SW480 (cell line): ENCODE results near the gene C11orf42.

Experiments used
- DNase-seq: peaks from one replicate; pipeline ENCODE4 v3.0.0-alpha.2; 2016; ENCODE audit warnings: low spot score

The C11orf42 gene

GRCh38 chr11:6205366-6205765 lies at the start of gene C11orf42:
Gene C11orf42 (plus strand): TSS chr11:6205557. CDS start chr11:6205616, 59 bp downstream.
- DNase-seq, result no peak

DNA sequence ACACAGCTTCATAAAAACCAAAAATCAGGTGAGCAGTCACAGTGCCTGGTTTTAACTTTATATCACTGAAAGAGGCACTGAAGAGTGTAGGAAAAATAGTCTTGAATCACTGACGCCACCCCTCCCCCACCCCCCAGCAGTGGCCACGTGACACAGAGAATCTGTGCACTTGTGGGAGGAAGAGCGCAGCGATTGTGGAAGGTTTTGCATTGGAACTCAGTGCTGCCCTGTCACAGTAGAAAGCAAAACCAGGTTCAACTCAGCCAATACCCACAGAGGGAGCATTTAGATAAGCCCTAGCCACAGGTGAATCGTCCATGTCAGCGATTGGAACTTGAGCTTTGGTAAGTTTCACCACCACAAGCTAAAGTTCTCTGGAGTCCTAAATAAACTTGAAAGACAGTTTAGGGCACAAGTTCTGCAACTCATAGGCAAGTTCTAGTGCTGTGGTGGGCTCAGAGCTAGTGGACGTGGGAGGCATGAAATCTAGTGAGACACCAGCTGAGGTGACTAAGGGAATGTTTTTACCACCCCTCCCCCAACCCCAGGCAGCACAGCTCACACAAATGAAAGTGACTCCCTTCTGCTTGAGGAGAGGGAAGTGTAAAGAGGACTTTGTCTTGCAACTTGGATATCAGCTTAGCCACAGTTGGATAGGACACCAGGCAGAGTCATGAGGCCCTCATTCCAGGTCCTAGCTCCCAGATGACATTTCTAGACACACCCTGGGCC lies 48.6 kb upstream of the C11orf42 start:
- DNase-seq, result no peak

DNA sequence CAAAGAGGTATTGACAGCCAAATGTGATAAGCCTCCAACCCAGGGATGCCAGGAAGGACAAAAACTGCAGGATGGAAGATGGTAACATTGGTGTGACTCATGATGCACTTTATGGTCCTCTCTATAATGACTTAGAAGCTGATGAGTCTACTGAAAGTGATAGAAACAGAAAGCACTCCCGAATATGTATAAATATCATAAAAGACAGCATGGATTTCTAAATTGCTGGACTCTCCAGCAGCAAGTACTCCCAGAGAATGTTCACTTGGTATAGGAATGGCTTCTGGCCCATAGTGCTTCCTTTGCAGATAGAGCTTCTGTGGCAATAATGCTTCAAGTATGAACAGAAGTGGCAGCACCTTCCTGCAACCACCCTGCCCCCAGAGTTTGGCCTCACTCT lies 35.1 kb upstream of the C11orf42 start, which contains the start of gene OR52B2:
Gene OR52B2, minus strand, starts transcription at position 101 of the 400 bp plus-strand sequence. Its CDS starts 0 bp downstream, at position 101.
- no peak for DNase-seq

DNA sequence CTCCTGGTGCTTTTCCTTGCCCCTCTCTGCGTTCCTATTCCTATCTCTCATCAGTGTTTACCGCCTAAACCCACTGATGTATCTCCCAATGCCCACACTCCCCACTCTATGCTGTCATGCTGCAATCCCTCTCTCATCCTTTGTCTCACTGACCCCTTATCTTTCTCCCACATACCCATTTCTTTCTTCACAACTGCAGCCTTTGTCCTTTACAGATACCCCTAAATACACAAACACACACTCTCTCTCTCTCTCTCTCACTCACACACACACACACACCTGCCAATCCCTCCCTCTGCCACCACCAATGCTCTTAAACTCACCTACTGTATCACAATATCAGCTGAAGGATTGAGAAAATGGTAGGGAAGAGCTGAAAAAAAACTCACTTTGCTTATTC lies 29.9 kb upstream of the C11orf42 start:
- DNase-seq, result no peak

DNA sequence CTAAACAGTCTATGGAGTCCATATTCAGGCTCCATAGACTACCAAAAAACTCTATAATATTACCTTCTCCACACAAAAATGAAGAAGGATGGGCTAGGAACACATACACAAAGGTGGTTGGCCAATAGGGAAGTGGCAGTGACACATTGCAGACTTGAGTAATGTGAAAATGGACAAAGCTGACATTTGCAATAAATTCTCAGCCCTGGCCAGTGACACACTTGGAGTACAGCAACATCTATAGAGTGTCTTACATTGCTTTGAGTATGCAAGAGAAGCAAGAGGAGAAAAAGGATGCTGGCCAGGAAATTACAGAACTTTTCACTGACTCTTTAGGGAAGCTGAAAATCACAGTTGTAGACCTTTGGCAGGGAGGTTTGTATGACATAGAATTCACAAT lies 13.6 kb upstream of the C11orf42 start:
- DNase-seq, result no peak

- DNase-seq, result no peak
Observed at GRCh38 chr11:6194065-6194581, 11.2 kb upstream of the C11orf42 start.

GRCh38 chr11:6196396-6196795 lies 9.0 kb upstream of the C11orf42 start:
- DNase-seq, result no peak

GRCh38 chr11:6197466-6198200 lies 7.7 kb upstream of the C11orf42 start:
- DNase-seq, result no peak

DNA sequence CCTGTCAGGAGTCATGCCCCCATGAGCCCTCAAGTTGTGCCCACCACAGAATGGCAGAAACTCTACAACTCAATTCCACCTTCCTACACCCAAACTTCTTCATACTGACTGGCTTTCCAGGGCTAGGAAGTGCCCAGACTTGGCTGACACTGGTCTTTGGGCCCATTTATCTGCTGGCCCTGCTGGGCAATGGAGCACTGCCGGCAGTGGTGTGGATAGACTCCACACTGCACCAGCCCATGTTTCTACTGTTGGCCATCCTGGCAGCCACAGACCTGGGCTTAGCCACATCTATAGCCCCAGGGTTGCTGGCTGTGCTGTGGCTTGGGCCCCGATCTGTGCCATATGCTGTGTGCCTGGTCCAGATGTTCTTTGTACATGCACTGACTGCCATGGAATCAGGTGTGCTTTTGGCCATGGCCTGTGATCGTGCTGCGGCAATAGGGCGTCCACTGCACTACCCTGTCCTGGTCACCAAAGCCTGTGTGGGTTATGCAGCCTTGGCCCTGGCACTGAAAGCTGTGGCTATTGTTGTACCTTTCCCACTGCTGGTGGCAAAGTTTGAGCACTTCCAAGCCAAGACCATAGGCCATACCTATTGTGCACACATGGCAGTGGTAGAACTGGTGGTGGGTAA lies 6.1 kb upstream of the C11orf42 start, which contains the start of gene OR52W1:
Gene OR52W1, plus strand, starts transcription at position 51 of the 637 bp plus-strand sequence. Its CDS starts 0 bp downstream, at position 51.
- DNase-seq, result no peak

DNA sequence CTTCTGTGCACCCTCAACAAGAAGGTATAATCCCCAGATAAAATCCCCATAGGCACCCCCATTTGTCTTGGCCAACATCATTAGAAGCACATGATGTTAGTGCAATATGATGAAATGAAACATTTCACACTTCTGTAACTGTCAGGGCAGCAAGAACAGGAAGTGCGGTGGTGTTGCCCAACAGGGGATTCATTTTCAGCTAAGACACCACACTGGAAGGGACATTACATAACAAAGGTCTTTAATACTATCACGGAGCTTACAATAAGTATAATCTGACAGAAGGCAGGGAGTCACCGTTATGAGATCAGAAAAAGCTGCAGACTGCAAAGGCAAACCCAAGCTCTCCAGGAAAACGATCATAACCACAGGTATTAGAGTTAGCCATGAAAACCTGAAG lies 4.4 kb upstream of the C11orf42 start:
- no peak for DNase-seq

GRCh38 chr11:6201481-6201880 lies 3.9 kb upstream of the C11orf42 start:
- no peak for DNase-seq

- no peak for DNase-seq
Observed at GRCh38 chr11:6202041-6202440, 3.3 kb upstream of the C11orf42 start.

GRCh38 chr11:6203327-6203726 lies 2.0 kb upstream of the C11orf42 start:
- no peak for DNase-seq

GRCh38 chr11:6204706-6205105 lies 651 bp upstream of the C11orf42 start:
- DNase-seq, result no peak

DNA sequence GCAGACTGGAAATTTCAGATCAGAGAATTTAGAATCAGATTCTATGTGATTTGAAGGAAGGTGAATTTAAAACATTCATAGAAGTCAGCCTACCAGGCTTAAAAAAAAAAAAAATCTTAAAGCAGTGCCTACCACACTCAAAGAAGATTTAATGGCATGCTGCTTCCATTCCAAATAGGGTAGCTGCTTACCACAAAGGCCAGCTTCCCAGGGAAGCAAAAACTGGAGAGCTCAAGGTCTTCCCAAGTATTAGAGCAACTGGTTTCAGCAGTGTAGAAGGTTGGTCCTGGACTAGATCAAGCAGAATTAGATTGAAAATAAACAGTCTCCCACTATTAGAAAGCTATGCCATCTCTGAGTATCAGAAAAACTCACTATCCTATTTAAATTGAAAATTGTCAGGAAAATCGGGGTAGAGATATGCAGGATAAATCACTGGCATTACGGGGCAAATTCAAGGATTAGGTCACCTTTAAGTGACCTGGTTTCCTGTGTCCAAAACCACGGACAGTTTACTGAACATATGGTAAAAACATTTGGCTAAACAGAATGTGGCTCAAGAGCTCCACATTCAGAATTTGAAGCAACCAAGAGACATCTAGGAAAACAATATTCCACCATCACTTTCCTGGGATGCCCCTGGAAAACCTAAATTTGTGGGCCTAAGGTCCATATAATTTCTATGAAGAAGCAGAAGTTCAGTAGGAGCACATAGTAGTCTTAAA lies 1.3 kb downstream of the C11orf42 start:
- DNase-seq, result no peak

DNA sequence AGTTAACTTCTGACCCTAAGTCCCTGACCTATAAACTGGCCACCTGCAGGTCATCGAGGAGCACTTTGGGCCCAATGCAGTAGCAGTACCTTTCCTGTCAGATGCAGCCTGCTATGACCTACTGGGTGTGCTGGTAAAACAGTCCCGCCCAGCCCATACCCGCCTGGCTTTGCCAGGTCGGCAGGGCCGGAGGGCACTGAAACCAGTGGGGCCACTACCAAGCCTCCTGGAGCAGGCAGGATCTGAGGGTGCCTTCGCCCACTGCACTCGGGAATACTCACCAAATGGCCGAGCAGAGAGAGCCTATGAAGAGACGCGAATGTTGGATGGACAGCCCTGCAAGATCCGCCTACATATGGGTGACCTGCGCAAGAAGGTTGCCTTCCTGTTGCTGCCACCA lies 4.4 kb downstream of the C11orf42 start:
- no peak for DNase-seq

DNA sequence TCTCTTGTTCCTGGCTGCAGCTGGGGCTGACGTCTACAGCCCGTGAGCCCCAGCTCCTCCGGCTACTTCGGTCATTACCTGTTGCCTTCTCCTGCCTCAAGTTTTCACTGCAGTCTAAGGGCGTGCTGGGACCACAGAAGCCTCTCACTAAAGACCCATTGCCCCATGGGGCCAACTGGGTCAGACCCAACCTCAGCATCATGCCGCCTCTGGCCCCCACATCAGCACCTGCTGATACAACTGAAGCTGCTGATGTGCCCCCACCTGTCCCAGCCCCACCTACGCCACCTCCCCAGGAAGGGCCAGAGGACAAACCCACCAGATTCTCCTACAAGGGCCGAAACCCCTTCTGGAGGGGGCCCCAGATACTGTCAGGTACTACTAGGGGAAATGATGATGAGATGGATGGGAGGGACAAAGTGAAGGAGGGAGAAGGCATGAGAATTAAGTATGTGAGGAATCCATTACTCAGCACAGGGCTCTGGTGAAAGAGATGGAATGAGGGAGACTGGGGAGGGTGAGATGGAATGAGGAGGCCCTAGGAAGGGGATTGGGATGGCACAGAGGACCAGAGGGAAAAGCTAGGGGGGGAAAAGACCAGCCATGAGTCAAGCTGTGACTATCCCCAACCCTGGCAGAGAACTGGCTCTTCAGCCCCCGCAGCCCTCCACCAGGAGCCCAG lies 5.1 kb downstream of the C11orf42 start:
- DNase-seq, result no peak

- no peak for DNase-seq
Observed at GRCh38 chr11:6214530-6214929, 9.2 kb downstream of the C11orf42 start.

DNA sequence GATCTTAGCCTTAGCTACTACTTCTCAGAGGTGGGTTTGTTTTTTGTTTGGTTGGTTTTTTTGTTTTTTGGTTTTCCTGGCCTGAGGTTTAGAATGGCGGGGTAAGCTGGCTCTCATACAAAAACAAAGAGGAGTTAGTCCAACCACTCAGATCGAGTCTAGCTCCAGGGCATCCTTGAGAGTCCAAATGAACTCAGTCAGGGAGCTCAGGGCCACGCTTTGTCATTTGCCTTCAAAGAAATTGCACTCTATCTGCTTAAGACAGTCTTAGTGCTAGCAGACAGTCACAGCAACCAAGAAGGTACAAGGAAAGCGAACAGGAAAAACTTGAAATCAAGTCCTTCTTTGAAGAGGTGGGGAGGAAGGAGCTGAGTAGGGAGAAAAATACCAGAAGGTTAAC lies 11.1 kb downstream of the C11orf42 start:
- no peak for DNase-seq

- DNase-seq, result no peak
Observed at GRCh38 chr11:6217722-6218121, 12.4 kb downstream of the C11orf42 start.

- DNase-seq, result no peak
Observed at GRCh38 chr11:6219359-6219758, 14.0 kb downstream of the C11orf42 start.
